HG02678 (cell line): Measurements from ENCODE around the gene SPON1.
"Not testable (repeated sequence)": the region's sequence is repeated elsewhere in the genome, so short reads cannot be mapped to it uniquely, and the experiment has no call there.

Experiments
- ATAC-seq: cut with Tn5 transposase; IDR thresholded peaks from one replicate; pipeline ENCODE4 v1.9.1; 2021; ENCODE audit warnings: mild to moderate bottlenecking, moderate library complexity; ENCODE audit not compliant: unreplicated experiment

SPON1 gene

DNA sequence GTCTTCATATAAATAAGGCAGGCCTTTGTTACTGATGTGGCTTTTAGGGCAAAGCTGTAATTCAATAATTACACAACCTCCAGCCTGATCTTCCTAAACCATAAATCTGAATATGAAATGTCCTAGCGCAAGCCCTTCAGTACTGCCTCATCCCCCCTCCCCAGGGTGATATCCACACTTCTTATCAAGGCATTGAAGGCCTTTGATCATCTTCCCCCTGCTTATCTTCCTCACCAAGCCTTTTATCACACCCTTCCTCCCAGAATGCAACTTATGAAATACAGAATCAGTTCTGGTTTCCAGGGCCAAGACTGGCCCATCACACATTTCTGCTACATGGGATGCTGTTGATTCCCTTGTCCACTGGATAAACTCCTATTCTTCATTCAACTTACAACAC is 12.1 kb downstream of the SPON1 start:
- no peak for ATAC-seq

DNA sequence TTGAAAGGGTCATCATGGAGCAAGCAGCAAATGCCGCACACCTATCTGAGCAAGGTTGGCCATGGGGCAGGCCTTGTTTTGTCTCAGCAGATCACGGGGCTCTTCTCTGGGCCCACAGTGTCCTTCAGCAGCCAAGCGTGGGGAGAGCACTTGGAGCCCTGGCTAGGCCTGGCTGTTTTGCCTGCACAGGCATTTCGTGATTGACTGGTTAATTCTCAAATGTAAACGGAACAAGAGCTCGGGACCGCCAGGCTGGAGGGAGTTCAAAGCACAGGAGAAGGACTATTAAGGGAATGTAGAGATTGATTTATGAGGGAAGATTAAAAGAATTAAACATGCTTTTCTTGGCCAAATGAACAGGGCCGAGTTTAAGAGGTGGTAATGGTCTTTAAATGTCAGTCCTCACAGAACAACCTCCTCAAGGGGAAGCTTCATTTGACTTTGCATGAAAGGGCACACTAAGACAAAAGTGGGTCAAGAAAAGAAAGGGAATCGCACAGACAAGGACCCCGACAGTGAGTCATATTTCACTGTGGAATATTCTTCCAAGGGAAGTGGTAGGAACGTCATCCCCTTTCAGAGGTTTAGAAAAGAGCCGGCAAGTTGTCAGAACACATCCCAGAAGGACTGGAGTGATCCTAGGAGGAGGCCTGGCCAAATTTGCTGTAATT is 20.7 kb downstream of the SPON1 start:
- no peak for ATAC-seq

DNA sequence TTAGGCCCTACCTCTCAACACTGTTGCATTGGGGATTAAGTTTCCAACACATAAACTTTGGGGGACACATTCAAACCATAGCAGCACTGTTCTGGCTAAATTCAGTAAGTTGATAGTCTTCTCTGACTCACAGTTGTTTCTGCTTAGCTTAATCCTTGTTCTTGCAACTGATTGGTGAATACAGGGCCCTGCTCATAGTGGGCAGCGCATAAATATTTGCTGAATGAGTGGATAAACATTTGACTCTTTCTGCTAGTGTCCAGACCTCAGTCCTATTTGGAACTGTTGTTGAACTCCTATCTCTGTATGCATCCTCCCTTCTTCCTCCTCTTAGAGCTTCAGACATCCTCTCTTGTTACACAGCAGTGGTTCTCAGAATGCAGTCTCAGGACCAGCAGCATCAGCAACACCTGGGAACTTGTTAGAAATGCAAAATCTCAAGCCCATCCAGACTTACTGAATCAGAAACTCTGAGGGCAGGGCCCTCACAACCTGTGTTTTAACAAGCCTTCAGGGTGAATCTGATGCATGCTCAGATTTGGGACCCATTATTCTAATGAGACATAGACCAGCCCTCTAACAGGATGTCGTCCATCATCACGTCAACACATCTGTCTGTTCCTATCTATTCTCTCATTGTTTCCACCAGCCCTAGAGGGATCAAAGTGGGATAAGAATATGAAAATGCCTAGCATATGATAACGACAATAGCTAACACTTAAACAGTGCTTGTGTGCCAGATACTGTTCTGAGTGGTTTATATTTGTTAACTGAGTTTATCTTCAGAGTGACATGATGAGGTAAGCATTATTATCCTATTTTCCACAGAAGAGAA is 22.3 kb downstream of the SPON1 start:
- ATAC-seq = no peak

DNA sequence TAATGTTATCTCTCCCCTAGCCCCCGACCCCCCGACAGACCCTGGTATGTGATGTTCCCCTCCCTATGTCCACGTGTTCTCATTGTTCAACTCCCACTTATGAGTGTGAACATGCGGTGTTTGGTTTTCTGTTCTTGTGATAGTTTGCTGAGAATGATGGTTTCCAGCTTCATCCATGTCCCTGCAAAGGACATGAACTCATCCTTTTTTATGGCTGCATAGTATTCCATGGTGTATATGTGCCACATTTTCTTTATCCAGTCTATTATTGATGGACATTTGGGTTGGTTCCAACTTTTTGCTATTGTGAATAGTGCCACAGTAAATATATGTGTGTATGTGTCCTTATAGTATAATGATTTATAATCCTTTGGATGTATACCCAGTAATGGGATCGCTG is 24.2 kb downstream of the SPON1 start:
- not testable (repeated sequence) for ATAC-seq

DNA sequence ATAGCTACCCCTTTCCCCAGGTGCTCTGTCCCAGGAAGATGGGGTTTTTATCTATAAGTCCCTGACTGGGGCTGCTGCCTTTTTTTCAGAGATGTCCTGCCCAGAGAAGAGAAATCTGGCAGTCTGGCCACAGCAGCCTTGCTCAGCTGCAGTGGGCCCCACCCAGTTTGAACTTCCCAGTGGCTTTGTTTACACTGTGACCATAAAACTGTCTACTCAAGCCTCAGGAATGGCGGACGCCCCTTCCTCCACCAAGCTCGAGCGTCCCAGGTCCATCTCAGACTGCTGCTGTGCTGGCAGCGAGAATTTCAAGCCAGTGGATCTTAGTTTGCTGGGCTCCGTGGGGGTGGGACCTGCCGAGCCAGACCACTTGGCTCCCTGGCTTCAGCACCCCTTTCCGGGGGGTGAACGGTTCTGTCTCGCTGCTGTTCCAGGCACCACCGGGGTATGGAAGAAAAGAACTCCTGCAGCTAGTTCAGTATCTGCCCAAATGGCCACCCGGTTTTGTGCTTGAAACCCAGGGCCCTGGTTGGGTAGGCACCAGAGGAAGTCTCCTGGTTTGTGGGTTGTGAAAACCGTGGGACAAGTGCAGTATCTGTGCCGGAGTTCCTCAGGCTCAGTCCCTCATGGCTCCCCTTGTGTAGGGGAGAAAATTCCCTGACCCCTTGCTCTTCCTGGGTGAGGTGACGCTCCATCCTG is 29.8 kb downstream of the SPON1 start:
- ATAC-seq = not testable (repeated sequence)

DNA sequence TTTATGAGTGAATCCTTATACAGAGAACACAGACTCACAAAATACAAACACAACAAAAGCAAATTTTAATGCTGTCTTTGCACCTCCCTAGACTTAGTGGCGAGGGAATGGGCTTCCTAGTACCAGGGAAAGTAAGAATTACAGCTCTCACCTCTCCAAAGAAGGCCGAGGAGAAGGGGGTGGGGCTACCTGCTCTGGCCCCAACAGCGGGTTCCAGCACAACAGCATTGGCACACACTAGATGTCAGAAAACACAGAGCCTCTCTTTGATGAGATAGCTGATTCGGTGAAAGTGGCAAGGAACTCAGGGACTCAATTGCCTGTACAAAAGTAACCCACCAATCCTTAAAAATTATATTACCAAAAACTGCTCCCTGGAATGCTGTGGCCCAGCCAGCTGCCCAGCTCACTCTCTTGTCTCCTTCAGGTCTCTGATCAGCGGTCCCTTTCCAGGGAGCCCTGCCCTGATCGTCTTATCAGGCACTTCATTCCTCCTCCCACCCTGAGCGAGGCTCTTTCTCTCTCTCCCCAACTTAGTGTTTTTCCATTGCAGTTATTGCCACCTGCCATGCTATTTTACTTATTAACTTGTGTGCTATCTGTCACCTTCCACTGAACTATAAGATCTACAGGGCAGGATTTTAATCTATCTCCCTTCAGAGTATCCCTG is 30.7 kb downstream of the SPON1 start:
- no peak for ATAC-seq

DNA sequence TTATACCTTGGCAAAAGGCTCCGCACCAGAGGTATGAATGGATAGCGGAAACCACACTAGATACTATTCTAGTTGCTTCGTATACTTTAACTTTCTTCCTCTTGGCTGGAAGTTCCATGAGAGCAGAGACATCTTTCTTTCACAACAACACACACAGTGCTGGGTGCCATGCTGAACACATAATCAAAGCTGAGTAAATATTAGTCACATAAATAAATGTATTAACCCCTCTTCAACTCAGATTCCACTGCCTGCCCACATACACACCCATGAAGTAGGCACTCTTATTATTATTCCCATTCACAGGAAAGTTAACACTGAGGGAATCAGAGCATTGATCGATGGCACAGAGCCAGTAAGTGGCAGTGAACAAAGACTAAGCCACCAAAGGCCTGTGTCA is 35.4 kb downstream of the SPON1 start:
- ATAC-seq = no peak

DNA sequence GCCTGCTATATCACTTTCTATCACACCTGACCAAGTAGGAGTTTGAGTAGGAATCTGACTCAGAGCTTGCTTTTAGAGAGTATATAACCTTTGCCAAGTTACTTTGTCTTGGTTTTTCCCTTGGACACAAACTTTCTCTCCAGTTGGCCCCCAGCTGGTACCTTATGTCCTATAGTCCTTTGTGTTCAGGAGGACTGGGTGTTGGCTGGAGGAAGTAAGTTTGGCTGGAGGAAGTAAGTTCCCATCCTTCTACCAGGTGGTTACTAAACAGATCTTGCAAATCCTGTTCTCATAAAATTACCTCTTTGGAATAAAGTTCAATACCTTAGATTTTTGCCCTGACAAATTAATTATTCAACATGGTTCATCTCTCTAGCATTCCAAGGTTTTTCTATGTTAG is 37.2 kb downstream of the SPON1 start:
- ATAC-seq = no peak

DNA sequence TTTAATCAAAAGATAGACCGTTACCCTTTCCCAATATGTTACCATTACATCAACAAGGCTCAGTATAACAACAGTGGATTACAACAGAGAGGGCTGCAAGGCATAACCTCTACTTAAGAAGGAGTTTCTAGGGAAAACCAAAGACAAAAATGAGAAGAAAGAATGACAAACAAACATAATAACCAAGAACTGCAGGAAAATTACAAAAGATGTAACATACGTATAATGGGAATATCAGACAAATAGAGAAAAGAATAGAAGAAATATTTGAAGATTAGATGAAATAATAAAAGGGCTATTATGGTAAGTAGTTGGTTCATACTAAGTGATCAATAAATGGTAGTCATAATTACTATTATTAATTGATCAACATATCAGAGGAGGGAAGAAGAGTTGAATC is 39.1 kb downstream of the SPON1 start:
- ATAC-seq = no peak

DNA sequence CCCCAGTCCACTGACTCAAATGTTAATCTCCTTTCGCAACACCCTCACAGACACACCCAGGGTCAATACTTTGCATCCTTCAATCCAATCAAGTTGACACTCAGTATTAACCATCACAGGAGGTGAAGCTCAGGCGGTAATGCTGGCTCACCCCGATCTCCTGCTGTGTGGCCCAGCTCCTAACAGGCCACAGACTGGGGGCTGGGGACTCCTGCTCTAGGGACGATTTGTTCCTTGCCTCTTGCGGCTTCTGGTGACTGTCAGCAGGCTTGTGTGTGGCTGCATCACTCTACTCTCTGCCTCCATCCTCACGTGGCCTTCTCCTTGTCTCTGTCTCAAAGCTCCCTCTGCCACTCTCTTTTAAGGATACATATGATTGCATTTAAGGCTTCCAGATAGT is 45.0 kb downstream of the SPON1 start:
- ATAC-seq = no peak

DNA sequence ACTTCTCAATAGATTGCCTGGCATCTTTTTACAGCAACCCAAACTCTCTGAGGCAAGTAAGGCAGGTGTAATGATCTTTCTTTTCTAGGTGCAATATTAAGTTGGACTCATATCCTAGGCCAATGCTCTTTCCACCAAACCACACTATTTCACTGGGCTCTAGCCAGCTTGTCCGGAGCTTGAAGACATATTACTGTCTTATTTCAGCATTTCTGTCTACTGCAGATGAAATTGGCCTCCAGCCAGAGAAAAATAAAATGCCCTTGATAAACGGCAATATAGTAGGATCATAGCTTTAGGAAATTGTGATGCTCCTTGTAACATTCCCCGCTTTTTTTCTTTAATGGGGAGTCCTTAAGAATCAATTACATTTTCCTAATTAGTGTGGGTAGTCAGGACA is 48.1 kb downstream of the SPON1 start:
- ATAC-seq = no peak

DNA sequence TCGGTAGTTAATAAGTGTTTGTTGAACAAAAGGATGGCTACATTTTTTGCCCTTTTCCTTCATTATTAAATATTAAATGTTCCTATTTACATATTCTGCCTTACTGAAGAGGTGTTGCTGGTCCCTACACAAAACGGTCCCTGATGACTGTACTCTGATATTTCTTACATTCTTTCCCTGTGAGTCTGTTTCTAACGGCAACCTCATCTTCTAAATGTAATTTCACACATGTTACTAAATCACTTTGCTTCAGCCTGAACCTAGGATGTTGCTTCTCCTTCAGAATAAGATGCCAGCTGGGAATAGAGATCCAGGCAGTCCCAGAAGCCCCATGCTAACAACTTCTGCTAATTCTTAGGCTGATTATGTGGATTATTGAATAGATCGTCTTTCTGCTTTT is 50.3 kb downstream of the SPON1 start:
- ATAC-seq = no peak

DNA sequence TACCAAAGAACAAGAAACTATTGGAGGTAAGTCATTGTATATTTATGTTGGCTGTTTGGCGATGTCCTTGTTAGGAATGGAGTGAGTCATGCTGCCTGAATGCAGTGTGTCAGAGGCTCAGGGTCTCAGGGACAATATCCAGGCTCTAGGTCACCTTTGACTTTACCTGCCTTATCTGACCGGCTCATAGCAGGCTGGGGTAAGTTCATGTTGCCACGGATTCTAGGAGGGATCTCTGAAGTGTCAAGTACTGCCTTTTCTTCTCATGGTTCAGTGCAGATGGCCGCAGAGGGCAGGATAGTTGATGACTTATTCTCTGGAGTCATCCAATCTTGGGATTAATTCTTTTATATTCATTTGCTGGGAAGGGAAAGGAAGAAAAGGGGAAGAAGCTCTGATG is 53.2 kb downstream of the SPON1 start:
- no peak for ATAC-seq

DNA sequence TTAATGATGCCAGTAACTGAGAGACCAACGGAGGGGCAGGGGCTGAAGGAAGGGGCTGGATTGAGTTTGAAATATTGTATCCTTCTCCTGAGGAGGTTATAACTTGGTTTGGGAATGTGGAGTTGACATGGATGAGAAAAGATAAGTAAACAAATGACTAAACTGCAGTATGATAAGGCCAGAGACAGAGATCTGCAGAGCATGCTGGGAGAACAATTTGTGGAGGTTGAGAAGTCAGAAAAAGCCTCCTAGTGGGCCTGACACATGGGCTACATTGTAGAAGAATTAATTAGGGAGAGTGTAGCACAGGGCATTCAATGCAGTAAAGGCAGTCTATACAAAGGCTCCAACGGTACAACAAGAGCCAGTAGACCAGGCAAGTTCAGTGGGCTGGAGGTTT is 55.9 kb downstream of the SPON1 start:
- no peak for ATAC-seq

DNA sequence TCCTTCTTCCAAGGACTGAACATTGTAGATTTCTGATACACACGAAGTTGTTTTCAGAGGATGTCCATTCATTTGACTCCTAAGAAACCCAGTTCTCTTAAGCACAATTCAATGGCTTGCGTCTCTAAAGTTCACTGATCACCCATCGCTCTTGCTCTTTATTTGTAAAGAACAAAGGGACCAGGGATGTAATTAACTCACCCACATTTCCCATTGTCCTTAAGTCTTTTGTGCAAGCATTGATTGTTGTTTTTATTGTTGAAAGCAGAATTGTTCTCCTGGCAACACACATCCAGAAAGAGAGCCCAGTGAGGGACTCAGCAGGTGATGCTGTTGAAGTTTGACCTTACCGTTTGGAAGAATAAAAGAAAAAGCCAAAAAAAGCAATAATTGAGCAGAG is 59.2 kb downstream of the SPON1 start:
- no peak for ATAC-seq

DNA sequence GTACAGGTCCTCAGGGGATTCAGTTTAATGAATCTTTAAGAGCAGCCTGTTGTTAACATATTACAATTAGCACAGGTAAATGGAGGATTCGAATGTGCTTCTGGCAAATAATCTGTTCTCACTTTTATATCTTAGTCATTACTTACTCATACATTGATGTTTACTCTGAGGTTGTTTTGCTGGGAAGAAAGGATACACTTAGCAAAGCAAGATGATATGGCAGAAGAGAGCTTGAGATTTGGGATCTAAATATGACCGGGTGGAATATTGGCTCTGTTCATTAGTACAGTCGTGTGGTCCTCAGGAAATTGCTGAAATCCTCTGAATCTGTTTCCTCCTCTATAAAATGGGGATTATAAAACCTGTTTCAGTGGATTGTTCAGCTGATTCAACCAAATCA is 59.7 kb downstream of the SPON1 start:
- no peak for ATAC-seq

DNA sequence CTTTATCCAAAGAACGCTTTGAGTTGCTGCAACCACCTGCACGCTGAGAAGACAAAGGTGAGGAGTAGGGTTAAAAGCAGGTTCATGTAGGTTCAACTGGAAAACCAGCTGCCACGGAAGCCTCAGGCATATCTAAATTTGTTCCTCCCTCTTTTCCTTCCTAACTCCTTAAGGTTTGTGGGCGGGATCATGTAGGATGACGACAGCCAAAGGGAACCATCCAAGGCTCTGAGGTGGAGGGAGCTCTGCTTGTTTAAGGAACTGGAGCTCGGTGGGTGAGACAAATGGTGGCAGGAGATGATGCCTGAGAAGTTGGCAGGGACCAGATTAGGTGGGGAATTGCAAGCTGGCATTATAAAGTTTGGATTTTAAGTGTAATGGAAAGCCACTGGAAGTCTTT is 60.3 kb downstream of the SPON1 start:
- ATAC-seq = no peak

DNA sequence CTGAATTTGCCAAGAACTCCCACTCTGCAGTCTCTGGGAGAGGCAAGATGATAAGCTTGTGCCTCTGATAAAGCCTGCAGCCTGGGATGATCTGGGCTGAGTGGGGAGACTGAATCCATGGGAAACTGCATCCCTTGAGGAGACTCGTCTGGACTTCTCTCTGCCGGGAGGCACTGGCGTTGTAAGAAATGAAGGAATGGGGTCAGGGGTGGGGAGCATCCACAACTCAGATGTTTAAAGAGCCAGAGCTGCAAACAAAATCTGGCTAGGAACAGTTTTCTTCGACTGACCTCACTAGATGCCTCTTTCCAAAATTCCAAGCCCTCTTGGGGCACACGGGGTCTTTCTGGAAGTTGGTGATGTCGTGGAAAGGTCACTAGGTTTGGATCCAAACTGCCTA is 64.4 kb downstream of the SPON1 start:
- no peak for ATAC-seq

DNA sequence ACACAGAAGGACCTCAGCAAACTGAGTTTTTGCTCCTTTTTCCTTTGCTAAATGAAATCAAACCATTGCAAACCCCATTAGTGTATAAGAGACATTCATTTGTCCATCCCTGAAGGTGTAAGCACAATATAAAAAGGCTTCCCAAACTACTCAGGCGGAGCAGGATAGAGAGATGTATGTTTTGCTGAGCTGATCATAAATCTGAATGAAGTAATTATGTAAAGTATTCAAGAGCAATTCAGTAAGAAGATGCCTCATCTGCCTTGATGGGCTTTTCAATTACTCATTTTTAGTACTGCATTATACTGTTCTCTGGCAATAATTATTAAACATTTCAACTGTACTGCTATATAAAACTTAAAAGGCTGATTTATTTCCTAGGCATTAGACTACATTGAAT is 65.0 kb downstream of the SPON1 start:
- ATAC-seq = no peak

DNA sequence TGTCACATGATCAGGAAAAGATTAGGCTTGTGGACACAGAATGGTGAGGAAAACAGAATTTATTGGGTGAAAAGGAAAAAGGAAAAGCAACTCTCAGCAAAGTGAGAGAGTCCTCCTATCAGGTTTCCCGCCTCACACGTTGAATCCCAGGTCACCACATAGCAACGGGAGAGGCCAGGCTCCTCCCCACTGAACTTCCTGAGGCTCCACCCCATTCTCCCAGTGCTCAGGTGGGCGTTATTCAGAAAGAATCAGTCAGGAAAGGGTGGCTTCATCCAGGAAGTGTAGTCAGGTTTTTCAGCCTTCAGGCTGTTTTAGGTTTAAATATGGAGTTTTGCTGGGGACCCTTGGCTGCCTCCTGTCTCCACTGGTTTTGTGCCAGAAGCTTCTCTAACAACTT is 66.9 kb downstream of the SPON1 start:
- no peak for ATAC-seq
